ENCODE results near the gene PLPP4.

The PLPP4 gene

DNA sequence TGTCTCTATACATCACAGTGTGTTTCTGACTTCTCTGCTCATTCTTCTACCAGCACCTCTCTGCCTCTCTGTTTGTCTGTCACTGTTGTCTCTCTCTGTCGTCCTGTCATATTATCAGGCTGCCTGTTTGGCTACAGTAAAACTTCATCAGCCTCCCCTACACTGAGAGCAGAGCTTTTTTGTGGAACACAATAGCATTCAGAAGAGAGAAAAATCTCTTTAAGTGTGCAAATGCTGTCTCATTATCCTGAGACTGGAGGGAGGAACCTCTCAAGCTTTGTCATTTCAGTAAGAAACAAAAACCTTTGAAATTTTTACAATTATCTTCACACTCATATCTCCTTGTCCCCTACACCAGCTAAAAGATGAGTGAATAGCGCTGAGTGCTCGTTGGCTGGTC lies 148.4 kb downstream of the PLPP4 start:
- Histone ChIP-seq H3K4me3 (ENCODE audit: insufficient read depth, low read length, poor library complexity, severe bottlenecking) (no peak overlapping the region), H3K79me2 (ENCODE audit: insufficient read depth, low read length) (no peaks in the 10 kb centered on the region), H3K9me3 (ENCODE audit: insufficient read depth, low read length) (no peaks in the 10 kb centered on the region), H3K9me2 (replicated peaks; ENCODE audit: insufficient read depth, low read length) (no peaks in the 10 kb centered on the region), H3K36me3 (ENCODE audit: low read length) (no peaks in the 10 kb centered on the region), H2AFZ (ENCODE audit: low read depth, low read length, severe bottlenecking) (no peak overlapping the region), H4K20me1 (ENCODE audit: low read depth, low read length) (no peaks in the 10 kb centered on the region), H3F3A (ENCODE audit: insufficient read depth) (no peaks in the 10 kb centered on the region), H3K9ac (ENCODE audit: low read length) (no peak overlapping the region), H3K4me2 (ENCODE audit: low read depth, low read length, poor library complexity, severe bottlenecking) (no peak overlapping the region), H3K27me3 (ENCODE audit: low read length) (no peaks in the 10 kb centered on the region), H3K27ac (ENCODE audit: low read depth, low read length) (no peak overlapping the region)
- TF ChIP-seq EZH2phosphoT487 (conservative IDR thresholded peaks at IDR 0.05; ENCODE audit: low read length) = no peak
- TF ChIP-seq, protein P1, sequence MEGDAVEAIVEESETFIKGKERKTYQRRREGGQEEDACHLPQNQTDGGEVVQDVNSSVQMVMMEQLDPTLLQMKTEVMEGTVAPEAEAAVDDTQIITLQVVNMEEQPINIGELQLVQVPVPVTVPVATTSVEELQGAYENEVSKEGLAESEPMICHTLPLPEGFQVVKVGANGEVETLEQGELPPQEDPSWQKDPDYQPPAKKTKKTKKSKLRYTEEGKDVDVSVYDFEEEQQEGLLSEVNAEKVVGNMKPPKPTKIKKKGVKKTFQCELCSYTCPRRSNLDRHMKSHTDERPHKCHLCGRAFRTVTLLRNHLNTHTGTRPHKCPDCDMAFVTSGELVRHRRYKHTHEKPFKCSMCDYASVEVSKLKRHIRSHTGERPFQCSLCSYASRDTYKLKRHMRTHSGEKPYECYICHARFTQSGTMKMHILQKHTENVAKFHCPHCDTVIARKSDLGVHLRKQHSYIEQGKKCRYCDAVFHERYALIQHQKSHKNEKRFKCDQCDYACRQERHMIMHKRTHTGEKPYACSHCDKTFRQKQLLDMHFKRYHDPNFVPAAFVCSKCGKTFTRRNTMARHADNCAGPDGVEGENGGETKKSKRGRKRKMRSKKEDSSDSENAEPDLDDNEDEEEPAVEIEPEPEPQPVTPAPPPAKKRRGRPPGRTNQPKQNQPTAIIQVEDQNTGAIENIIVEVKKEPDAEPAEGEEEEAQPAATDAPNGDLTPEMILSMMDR (IDR thresholded peaks at IDR 0.05; ENCODE audit: insufficient read depth, low read length, poor library complexity, severe bottlenecking) = no peak

DNA sequence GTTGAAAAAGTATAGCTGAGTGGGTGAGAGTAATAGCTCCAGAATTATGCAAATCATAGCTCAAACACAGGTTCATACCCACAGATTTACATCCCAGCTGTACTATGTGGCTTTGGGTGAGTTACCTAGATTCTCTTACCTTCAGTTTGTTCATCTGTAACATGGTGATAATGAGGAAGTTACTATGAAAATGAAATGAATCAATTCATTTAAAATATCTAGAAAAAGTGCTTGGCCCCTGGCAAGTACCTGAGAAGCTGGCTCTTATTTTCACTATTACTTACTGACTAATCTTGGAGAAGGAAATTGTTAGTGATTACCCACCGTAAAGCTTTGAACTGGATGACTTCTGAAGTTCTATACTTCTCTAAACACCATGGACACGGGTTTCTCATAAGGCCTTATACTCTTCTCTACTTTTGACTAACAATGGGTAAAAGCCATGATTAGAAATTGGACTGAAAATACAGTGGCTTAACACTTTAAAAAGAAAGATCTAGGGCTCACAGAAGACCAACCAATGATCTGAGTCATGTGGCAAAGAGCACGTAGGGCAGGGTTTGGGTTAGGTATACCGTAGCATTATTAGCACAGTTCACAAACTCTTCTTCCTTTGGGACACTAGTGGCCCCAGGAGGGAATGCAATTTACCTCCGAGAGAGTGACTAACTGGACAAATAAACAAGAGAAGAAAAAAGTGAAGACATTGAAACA lies 149.2 kb downstream of the PLPP4 start:
- Histone ChIP-seq H3K79me2 (ENCODE audit: insufficient read depth, low read length) (no peaks in the 10 kb centered on the region), H3K27ac (ENCODE audit: low read depth, low read length) (no peak overlapping the region), H2AFZ (ENCODE audit: low read depth, low read length, severe bottlenecking) (no peak overlapping the region), H3K27me3 (ENCODE audit: low read length) (no peaks in the 10 kb centered on the region), H3K9me3 (ENCODE audit: insufficient read depth, low read length) (no peaks in the 10 kb centered on the region), H3K9me2 (replicated peaks; ENCODE audit: insufficient read depth, low read length) (no peaks in the 10 kb centered on the region), H4K20me1 (ENCODE audit: low read depth, low read length) (no peaks in the 10 kb centered on the region), H3K4me3 (ENCODE audit: insufficient read depth, low read length, poor library complexity, severe bottlenecking) (no peak overlapping the region), H3K36me3 (ENCODE audit: low read length) (no peaks in the 10 kb centered on the region), H3F3A (ENCODE audit: insufficient read depth) (no peaks in the 10 kb centered on the region), H3K4me2 (ENCODE audit: low read depth, low read length, poor library complexity, severe bottlenecking) (no peak overlapping the region), H3K9ac (ENCODE audit: low read length) (no peak overlapping the region)
- no peak for TF ChIP-seq EZH2phosphoT487 (conservative IDR thresholded peaks at IDR 0.05; ENCODE audit: low read length)
- TF ChIP-seq, protein P1 (IDR thresholded peaks at IDR 0.05; ENCODE audit: insufficient read depth, low read length, poor library complexity, severe bottlenecking) = no peak

DNA sequence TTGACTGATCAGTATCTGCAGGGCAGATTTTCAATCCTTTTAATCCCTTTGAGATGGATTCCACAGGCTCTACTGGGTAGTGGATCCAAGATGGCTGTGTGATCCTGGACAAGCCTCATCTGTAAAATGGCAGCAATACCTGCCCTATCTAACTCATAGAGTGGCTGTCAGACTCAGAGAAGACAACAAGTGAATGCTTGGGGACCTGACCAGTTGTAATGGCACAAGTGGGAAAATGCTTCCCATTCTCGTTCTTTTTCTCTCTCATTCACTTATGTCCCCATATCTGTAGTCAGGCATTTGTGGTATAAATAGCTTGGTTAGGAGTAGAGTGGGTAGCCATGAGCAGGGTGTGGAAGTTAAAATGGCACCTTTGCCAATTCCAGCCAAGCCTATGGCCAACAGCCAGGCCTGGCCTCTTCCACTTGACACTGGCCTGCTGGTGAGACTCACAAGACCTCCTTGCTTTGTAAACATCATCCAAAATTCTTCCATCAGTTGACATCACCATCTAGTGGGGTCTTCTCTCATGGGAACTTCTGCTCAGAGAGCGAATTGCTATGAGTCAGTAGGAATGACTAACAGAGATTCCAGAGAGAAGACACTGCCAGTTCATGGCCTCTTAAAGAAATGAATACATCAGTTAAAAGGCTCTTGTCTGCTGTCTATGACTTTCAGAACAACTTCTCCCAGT lies 150.1 kb downstream of the PLPP4 start:
- Histone ChIP-seq H3K9me3 (ENCODE audit: insufficient read depth, low read length) (no peaks in the 10 kb centered on the region), H3K9ac (ENCODE audit: low read length) (no peak overlapping the region), H3K4me2 (ENCODE audit: low read depth, low read length, poor library complexity, severe bottlenecking) (no peak overlapping the region), H3K27ac (ENCODE audit: low read depth, low read length) (no peak overlapping the region), H3K27me3 (ENCODE audit: low read length) (no peaks in the 10 kb centered on the region), H2AFZ (ENCODE audit: low read depth, low read length, severe bottlenecking) (no peak overlapping the region), H4K20me1 (ENCODE audit: low read depth, low read length) (no peaks in the 10 kb centered on the region), H3K36me3 (ENCODE audit: low read length) (no peaks in the 10 kb centered on the region), H3K9me2 (replicated peaks; ENCODE audit: insufficient read depth, low read length) (no peaks in the 10 kb centered on the region), H3K79me2 (ENCODE audit: insufficient read depth, low read length) (no peaks in the 10 kb centered on the region), H3K4me3 (ENCODE audit: insufficient read depth, low read length, poor library complexity, severe bottlenecking) (no peak overlapping the region), H3F3A (ENCODE audit: insufficient read depth) (no peaks in the 10 kb centered on the region)
- no peak for TF ChIP-seq EZH2phosphoT487 (conservative IDR thresholded peaks at IDR 0.05; ENCODE audit: low read length)
- TF ChIP-seq, protein P1 (IDR thresholded peaks at IDR 0.05; ENCODE audit: insufficient read depth, low read length, poor library complexity, severe bottlenecking) = no peak

All from SU-DHL-6 (cell line).